Measurements from ENCODE around the gene CAMK2N1.

GRCh38 chr1:20483098-20483832 lies 2.7 kb downstream of the CAMK2N1 start:
- TF ChIP-seq POLR2A (IDR thresholded peaks at IDR 0.05) (no peak), CTCF (IDR thresholded peaks at IDR 0.05 in 8 of 11, conservative IDR thresholded peaks at IDR 0.05 in 3 of 11) (no peak), POLR2AphosphoS5 (IDR thresholded peaks at IDR 0.05) (no peak)
